OCI-LY3 (cell line): Measurements from ENCODE around the gene EFNA2.

Source experiments
- H2AFZ ChIP-seq: fragments of 200-600, 300-600 bp; shearing (Covaris generic); 2 replicates; pipeline ENCODE4 v1.6.0; 2014; ENCODE audit warnings: antibody characterized with exemption, low read depth, low read length
- H3K27ac ChIP-seq: fragments of 200-600, 300-600 bp; sonication (generic); 2 replicates; pipeline ENCODE4 v1.5.1; 2014; ENCODE audit warnings: mild to moderate bottlenecking, low read length, moderate library complexity, mixed read lengths
- H3K27me3 ChIP-seq: fragments of 200-600, 300-600 bp; sonication (generic); 2 replicates; pipeline ENCODE4 v1.6.1; 2014; ENCODE audit warnings: low read depth, low read length, mixed read lengths
- H3K36me3 ChIP-seq: fragments of 200-600, 300-600 bp; sonication (generic); replicated peaks from 2 replicates; pipeline ENCODE3; 2014; ENCODE audit warnings: low read depth, low read length, mixed read lengths
- H3K4me1 ChIP-seq: fragments of 300-600, 200-600 bp; sonication (generic); 2 replicates; pipeline ENCODE4 v1.6.1; 2014; ENCODE audit warnings: low read length, mixed read lengths
- H3K4me2 ChIP-seq: fragments of 200-600, 300-600 bp; sonication (generic); 2 replicates; pipeline ENCODE4 v1.6.1; 2014; ENCODE audit warnings: low read length, mixed read lengths
- H3K4me3 ChIP-seq: fragments of 300-600, 200-600 bp; sonication (generic); 2 replicates; pipeline ENCODE4 v1.5.1; 2014; ENCODE audit warnings: antibody characterized with exemption, mild to moderate bottlenecking, low read length, moderate library complexity
- H3K79me2 ChIP-seq: fragments of 300-600, 200-600 bp; shearing (Covaris generic); 2 replicates; pipeline ENCODE4 v1.6.1; 2014; ENCODE audit warnings: mild to moderate bottlenecking, low read length, mixed read lengths
- H3K9ac ChIP-seq: fragments of 300-600, 200-600 bp; shearing (Covaris generic); 2 replicates; pipeline ENCODE4 v1.6.0; 2014; ENCODE audit warnings: mild to moderate bottlenecking, low read length, moderate library complexity
- H3K9me3 ChIP-seq: fragments of 200-600, 300-600 bp; shearing (Covaris generic); 2 replicates; pipeline ENCODE4 v1.6.1; 2014; ENCODE audit warnings: low read length, mixed read lengths; ENCODE audit not compliant: insufficient read depth
- H4K20me1 ChIP-seq: fragments of 200-600, 300-600 bp; sonication (generic); 2 replicates; pipeline ENCODE4 v1.6.1; 2016; ENCODE audit warnings: low read length, mixed read lengths; ENCODE audit not compliant: insufficient read depth
- EZH2phosphoT487 ChIP-seq: fragments of 200-600 bp; shearing (Covaris generic); IDR thresholded peaks from 2 replicates; pipeline ENCODE4 v1.6.1; 2018; ENCODE audit warnings: antibody characterized with exemption, mixed run types, low read depth
- TF ChIP-seq, protein P1 (sequence below): fragments of 200-600, 300-600 bp; sonication (generic); IDR thresholded peaks from 2 replicates; pipeline ENCODE4 v1.5.1; 2014; ENCODE audit warnings: antibody characterized with exemption, low read length, low read depth

EFNA2 gene

DNA sequence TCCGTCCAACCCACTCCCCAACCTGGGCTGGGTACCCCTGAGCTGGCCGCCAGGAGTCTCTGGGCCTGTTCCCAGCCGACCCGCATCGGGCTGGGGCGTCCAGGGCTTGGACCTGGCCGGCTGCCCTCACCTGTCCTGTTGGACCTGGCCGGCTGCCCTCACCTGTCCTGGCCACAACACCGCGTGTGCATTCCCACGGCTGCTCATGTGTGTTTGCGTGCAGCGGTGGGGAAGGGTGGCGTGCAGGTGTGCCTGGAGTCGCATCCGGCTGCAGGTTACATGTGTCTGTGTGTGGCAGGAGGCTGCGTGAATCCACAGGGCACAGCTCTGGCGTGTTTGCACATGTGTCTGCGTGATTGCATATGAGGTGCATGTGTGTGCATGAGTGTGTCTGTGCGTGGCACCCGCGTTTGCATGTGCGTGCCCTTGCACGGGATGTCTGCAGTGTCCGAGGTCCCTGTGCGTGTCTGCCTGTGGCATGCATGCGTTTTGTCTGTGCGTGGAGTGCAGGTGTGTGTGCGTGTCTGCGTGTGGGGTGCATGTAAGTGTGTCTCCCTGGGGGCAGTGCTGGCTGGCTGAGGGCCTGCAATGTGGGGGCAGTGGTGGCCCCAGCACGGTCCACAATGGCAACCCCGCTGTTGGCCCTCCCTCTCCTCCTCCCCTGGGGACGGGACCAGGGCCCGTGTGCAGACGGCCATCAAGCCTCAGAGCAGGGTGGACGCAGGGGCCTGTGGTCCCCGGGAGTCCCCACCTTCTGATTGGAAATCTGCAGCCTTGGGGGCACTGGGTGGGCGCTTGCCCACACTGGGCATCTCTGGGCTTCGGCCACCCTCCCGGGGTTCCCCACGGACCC is 3.4 kb downstream of the EFNA2 start:
- no peaks in the 10 kb centered on the region for H3K9me3 ChIP-seq
- peak overlapping the region; percentile 94 for H3K4me2 ChIP-seq
- peaks cover 26% of the 10 kb centered on the region for H3K27me3 ChIP-seq
- H3K36me3 ChIP-seq = no peaks in the 10 kb centered on the region
- TF ChIP-seq, protein P1, sequence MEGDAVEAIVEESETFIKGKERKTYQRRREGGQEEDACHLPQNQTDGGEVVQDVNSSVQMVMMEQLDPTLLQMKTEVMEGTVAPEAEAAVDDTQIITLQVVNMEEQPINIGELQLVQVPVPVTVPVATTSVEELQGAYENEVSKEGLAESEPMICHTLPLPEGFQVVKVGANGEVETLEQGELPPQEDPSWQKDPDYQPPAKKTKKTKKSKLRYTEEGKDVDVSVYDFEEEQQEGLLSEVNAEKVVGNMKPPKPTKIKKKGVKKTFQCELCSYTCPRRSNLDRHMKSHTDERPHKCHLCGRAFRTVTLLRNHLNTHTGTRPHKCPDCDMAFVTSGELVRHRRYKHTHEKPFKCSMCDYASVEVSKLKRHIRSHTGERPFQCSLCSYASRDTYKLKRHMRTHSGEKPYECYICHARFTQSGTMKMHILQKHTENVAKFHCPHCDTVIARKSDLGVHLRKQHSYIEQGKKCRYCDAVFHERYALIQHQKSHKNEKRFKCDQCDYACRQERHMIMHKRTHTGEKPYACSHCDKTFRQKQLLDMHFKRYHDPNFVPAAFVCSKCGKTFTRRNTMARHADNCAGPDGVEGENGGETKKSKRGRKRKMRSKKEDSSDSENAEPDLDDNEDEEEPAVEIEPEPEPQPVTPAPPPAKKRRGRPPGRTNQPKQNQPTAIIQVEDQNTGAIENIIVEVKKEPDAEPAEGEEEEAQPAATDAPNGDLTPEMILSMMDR = no peak
- no peak for TF ChIP-seq EZH2phosphoT487
- no peak overlapping the region for H3K27ac ChIP-seq
- no peaks in the 10 kb centered on the region for H3K79me2 ChIP-seq
- no peak overlapping the region; the same call in 1 of the 2 replicates for H2AFZ ChIP-seq
- no peaks in the 10 kb centered on the region for H4K20me1 ChIP-seq
- H3K4me1 ChIP-seq = peaks cover 37% of the 10 kb centered on the region
- H3K9ac ChIP-seq = no peak overlapping the region
- H3K4me3 ChIP-seq = no peak overlapping the region

DNA sequence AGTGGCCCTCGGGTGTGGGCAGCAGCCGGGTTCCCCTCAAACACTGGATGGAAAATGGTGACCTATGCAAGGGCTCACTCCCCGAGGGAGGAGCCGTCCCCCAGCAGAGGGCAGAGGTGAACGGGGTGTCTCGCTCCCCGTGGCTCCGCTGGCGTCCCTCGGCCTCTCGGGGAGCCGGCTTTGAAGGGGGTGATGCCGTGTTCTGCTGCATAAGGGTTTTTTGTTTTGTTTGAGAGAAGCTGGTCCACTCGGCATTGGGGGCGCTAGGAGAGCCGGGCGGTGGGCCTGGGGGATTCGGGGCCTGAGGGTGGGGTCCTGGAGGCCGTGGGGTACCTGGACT is 4.0 kb downstream of the EFNA2 start:
- Histone ChIP-seq H3K4me2 (peak overlapping the region; percentile 94), H4K20me1 (no peaks in the 10 kb centered on the region), H3K4me1 (peaks cover 37% of the 10 kb centered on the region), H3K36me3 (no peaks in the 10 kb centered on the region), H3K27ac (no peak overlapping the region), H3K9me3 (no peaks in the 10 kb centered on the region), H3K27me3 (peaks cover 29% of the 10 kb centered on the region), H3K4me3 (peak overlapping the region; percentile 74; the same call in 1 of the 2 replicates), H3K9ac (no peak overlapping the region; the same call in 1 of the 2 replicates), H2AFZ (no peak overlapping the region; the same call in 1 of the 2 replicates), H3K79me2 (no peaks in the 10 kb centered on the region)
- TF ChIP-seq EZH2phosphoT487 = no peak
- TF ChIP-seq, protein P1 = peak; percentile 45

DNA sequence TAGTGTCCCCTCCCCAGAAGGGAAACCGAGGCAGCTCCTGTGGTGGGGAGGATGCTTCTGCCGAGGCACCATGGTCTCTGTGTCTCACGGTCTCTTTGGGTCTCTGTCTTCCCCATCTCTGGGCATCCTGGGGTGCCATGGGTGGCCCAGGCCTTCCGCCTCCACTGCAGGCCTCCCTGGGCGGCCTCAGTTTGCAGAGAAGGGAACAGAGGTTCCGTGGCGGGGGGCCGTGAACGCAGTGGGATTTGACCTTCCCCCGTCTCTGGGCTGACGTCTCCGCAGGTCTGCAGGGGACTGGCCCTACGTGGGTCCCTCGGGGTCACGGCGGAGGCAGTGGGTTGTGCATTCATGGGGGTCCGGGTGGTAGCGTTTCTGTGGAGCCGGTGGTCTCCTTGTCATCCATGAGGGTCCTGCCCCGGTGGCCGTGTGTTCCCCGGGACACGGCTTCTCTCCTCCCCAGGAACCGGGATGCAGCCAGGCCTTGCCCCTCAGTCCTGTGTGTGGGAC is 4.6 kb downstream of the EFNA2 start:
- H3K4me2 ChIP-seq = peak overlapping the region; percentile 94
- H3K36me3 ChIP-seq = no peaks in the 10 kb centered on the region
- H4K20me1 ChIP-seq = no peaks in the 10 kb centered on the region
- no peaks in the 10 kb centered on the region for H3K79me2 ChIP-seq
- H2AFZ ChIP-seq = 0 out of 2 replicates have a peak overlapping the region, but pooled peaks have one; percentile 26
- H3K27ac ChIP-seq = no peak overlapping the region
- H3K27me3 ChIP-seq = peaks cover 30% of the 10 kb centered on the region
- H3K4me1 ChIP-seq = peaks cover 37% of the 10 kb centered on the region
- peak overlapping the region; percentile 74; the same call in 1 of the 2 replicates for H3K4me3 ChIP-seq
- peak overlapping the region; percentile 12; the same call in 1 of the 2 replicates for H3K9ac ChIP-seq
- TF ChIP-seq, protein P1 = no peak
- no peak for TF ChIP-seq EZH2phosphoT487
- H3K9me3 ChIP-seq = no peaks in the 10 kb centered on the region
